ENCODE results near the gene WDR26.
"Not testable (repeated sequence)": the region's sequence is repeated elsewhere in the genome, so short reads cannot be mapped to it uniquely, and the experiment has no call there.

Gene WDR26

GRCh38 chr1:224348137-224348536 is 86.5 kb downstream of the WDR26 start:
- DNase-seq: no peak

DNA sequence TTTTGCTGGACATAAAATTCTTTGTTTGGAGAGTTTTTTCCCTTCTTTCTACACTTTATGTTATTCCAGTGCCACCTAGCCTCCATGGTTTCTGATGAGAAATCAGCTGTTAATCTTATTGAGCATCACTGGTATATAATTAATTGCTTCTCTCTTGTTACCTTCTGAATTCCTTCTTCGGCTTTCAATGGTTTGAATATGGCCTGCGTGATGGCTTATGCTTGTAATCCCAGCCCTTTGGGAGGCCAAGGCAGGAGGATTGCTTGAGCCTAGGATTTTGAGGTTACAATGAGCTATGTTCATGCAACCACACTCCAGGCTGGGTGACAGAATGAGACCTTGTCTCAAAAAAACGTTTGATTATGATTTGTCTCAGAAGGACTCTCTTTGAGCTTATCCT is 90.9 kb downstream of the WDR26 start:
- DNase-seq: no peak

DNA sequence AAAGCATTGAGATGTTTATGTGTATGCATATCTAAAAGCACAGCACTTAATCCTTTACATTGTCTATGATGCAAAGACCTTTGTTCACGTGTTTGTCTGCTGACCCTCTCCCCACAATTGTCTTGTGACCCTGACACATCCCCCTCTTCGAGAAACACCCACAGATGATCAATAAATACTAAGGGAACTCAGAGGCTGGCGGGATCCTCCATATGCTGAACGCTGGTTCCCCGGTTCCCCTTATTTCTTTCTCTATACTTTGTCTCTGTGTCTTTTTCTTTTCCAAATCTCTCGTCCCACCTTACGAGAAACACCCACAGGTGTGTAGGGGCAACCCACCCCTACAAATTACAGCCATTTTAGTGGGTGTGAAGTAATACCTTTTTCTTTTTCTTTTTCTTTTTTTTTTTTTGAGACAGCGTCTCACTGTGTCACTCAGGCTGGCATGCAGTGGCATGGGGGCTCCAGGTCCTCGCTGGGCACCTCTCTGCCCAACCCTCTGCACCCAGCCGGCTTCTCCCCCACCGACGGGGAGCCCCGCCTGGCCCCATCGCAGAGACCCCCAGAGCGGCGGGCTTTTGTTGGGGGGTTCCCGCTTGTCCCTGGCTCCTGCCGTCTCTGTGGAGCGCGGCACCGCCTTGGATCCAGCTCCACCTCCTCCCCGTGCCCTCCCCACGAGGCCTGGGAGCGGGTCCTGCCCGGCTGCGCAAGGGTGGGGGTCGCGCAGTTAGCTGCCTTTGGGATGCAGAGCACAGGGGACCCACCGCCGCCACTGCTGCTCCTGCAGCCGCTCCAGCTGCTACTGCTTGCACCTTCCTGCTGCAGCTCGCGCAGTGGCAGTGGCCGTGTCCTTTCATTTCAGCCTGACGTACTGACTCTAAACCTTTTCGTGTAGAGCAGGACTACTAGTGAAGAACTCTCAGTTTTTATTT is 93.9 kb downstream of the WDR26 start:
- DNase-seq: not testable (repeated sequence)

DNA sequence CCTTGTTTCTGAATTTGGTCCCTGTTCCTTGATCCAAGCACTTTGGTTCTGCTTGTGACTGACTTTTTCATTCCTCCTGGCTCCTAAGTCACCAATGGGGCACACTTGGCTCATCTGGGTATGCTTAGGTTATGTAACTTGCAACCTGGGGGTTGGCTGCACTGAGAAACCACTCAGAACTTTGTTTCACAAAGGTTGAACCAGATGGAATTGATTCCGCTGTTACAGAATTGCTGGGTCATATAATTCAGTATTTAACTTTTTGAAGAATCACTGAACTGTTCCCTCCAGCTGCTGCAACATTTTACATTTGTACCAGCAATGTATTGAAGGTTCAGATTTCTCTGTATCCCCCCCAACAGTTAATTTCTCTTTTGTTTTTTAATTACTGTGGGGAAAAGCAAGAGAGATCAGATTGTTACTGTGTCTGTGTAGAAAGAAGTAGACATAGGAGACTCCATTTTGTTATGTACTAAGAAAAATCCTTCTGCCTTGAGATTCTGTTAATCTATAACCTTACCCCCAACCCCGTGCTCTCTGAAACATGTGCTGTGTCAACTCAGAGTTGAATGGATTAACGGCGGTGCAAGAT is 95.1 kb downstream of the WDR26 start:
- no peak for DNase-seq

DNA sequence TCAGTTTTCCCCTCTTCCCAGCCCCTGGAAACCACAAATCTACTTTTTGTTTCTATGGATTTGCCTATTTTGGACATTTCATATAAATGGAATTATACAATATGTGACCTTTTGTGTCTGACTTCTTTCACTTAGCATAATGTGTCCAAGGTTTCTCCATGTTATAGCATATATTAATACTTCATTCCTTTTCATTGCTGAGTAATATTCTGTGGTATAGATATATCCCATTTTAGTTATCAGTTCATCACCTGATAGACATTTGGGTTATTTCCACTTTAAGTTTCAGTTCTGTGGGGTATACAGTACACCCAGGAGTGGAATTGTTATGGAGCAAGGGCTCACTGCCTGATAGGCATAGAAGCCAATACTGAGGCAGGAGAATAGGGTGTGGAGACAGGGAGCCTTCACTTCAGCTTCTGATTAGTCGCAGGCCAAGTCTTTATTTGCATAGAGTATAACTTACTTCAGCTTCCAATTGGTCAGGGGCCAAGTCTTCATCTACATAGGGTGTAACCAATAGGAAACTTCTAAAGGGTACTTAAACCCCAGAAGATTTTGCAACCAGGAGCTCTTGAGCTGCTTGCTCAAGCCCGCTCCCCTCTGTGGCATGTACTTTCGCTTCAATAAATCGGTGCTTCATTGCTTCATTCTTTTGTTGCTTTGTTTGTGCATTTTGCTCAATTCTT is 96.3 kb downstream of the WDR26 start:
- no peak for DNase-seq

Data from AML-193 (cell line).